ENCODE results near the gene SFMBT1. TPM values are rescaled to one million over a fixed set of nuclear protein-coding genes. Genes with fewer than 3 reads are reported as not detected.

Gene SFMBT1
- total and polyA plus RNA-seq, 2 of the 4 experiments (the other 2 are of a cell fraction) = 1.0 to 1.8 TPM

DNA sequence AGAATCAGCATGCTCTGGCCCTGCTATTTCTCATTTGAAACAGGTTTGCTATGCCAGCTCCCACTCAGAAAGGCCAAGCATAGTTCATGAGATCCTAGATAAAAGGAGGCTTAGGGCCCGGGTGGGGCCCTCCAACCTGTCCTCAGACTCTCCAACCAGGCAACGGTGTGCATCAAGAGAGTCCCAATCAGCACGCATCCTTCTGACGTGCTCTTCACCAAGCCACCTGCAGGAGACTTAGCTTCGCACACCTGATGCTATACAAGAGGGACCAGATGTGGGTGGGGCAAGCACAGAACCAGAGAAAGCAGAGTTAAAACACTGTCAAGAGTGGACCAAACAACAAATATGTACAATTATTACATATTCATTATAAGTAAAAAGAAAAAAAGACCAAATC, 165.8 kb downstream of the SFMBT1 start:
- H4K8ac ChIP-seq (ENCODE audit: low read depth in 2 of 2, low read length in 2 of 2) = no peak overlapping the region
- no peak overlapping the region for H3K14ac ChIP-seq (replicated peaks; ENCODE audit: low read depth, low read length)
- ATAC-seq (ENCODE audit: low read depth) (no peak), DNase-seq (no peak)
- no peaks in the 10 kb centered on the region for H4K20me1 ChIP-seq (ENCODE audit: insufficient read depth, low read length)
- no peak overlapping the region for H4K5ac ChIP-seq (ENCODE audit: low read depth, low read length)
- H3K4me2 ChIP-seq (ENCODE audit: low read depth, low read length) = no peak overlapping the region
- no peak overlapping the region for H3K4me3 ChIP-seq (ENCODE audit: insufficient read depth, low read depth, low read length)
- no peak overlapping the region for H3K56ac ChIP-seq (ENCODE audit: extremely low read depth, insufficient read depth, low read length)
- no peak overlapping the region for H3K18ac ChIP-seq (ENCODE audit: low read depth, low read length)
- no peak overlapping the region for H2BK20ac ChIP-seq (ENCODE audit: low read depth, low read length)
- CTCF ChIA-PET = no interaction called here
- no peak overlapping the region for H2BK120ac ChIP-seq (ENCODE audit: low read depth, low read length)
- H2AK9ac ChIP-seq (replicated peaks; ENCODE audit: low read depth, low read length, poor library complexity) = no peak overlapping the region
- TF ChIP-seq, protein P1, sequence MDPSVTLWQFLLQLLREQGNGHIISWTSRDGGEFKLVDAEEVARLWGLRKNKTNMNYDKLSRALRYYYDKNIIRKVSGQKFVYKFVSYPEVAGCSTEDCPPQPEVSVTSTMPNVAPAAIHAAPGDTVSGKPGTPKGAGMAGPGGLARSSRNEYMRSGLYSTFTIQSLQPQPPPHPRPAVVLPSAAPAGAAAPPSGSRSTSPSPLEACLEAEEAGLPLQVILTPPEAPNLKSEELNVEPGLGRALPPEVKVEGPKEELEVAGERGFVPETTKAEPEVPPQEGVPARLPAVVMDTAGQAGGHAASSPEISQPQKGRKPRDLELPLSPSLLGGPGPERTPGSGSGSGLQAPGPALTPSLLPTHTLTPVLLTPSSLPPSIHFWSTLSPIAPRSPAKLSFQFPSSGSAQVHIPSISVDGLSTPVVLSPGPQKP (IDR thresholded peaks at IDR 0.05; ENCODE audit: borderline replicate concordance, low read depth, low read length) = no peak
- TF ChIP-seq POLR2A (IDR thresholded peaks at IDR 0.05; ENCODE audit: low read depth, low read length) = no peak
- TF ChIP-seq, protein P2, sequence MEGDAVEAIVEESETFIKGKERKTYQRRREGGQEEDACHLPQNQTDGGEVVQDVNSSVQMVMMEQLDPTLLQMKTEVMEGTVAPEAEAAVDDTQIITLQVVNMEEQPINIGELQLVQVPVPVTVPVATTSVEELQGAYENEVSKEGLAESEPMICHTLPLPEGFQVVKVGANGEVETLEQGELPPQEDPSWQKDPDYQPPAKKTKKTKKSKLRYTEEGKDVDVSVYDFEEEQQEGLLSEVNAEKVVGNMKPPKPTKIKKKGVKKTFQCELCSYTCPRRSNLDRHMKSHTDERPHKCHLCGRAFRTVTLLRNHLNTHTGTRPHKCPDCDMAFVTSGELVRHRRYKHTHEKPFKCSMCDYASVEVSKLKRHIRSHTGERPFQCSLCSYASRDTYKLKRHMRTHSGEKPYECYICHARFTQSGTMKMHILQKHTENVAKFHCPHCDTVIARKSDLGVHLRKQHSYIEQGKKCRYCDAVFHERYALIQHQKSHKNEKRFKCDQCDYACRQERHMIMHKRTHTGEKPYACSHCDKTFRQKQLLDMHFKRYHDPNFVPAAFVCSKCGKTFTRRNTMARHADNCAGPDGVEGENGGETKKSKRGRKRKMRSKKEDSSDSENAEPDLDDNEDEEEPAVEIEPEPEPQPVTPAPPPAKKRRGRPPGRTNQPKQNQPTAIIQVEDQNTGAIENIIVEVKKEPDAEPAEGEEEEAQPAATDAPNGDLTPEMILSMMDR (conservative IDR thresholded peaks at IDR 0.05; ENCODE audit: low read depth, low read length) = no peak
- TF ChIP-seq CHD1 (IDR thresholded peaks at IDR 0.05; ENCODE audit: low read depth, low read length) = no peak
- TF ChIP-seq RFX5 (IDR thresholded peaks at IDR 0.05; ENCODE audit: low read depth, low read length) = no peak
- no peak for TF ChIP-seq FOS (IDR thresholded peaks at IDR 0.05; ENCODE audit: low read depth, low read length)
- TF ChIP-seq MXI1 (IDR thresholded peaks at IDR 0.05; ENCODE audit: borderline replicate concordance, low read depth, low read length) = no peak
- TF ChIP-seq MAZ (IDR thresholded peaks at IDR 0.05; ENCODE audit: borderline replicate concordance, low read depth, low read length) = no peak
- TF ChIP-seq BHLHE40 (IDR thresholded peaks at IDR 0.05; ENCODE audit: low read depth, low read length) = no peak
- TF ChIP-seq, protein P3, sequence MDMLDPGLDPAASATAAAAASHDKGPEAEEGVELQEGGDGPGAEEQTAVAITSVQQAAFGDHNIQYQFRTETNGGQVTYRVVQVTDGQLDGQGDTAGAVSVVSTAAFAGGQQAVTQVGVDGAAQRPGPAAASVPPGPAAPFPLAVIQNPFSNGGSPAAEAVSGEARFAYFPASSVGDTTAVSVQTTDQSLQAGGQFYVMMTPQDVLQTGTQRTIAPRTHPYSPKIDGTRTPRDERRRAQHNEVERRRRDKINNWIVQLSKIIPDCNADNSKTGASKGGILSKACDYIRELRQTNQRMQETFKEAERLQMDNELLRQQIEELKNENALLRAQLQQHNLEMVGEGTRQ (IDR thresholded peaks at IDR 0.05; ENCODE audit: low read depth, low read length) = no peak
- no peak for TF ChIP-seq RCOR1 (IDR thresholded peaks at IDR 0.05; ENCODE audit: insufficient replicate concordance, low read length)
- TF ChIP-seq RAD21 (IDR thresholded peaks at IDR 0.05; ENCODE audit: low read length) = no peak
- TF ChIP-seq MAFK (IDR thresholded peaks at IDR 0.05; ENCODE audit: low read depth, low read length) = no peak
- no peak for TF ChIP-seq NFE2L2 (IDR thresholded peaks at IDR 0.05; ENCODE audit: low read depth, low read length)
- H2BK5ac ChIP-seq (ENCODE audit: low read depth, low read length, poor library complexity, severe bottlenecking) = no peak overlapping the region
- H2BK15ac ChIP-seq (ENCODE audit: low read depth, low read length) = no peak overlapping the region
- dilution Hi-C loops (cut with HindIII; ENCODE audit: low sequenced_read_pairs, unreplicated experiment) = no loop called here
- in situ Hi-C loops (cut with MboI; ENCODE audit: low sequenced_read_pairs) = no loop called here
- H3K27me3 ChIP-seq (ENCODE audit: control insufficient read depth, insufficient read depth, low read length) = no peaks in the 10 kb centered on the region
- H4K91ac ChIP-seq (ENCODE audit: insufficient read depth, low read depth, low read length) = no peak overlapping the region
- H2AFZ ChIP-seq (replicated peaks; ENCODE audit: low read length, poor library complexity) = no peak overlapping the region
- no peak overlapping the region for H3K9ac ChIP-seq (ENCODE audit: low read depth, low read length)
- H3K79me1 ChIP-seq (ENCODE audit: low read depth in 1 of 2, low read length in 2 of 2) = peaks cover 13 to 53% of the 10 kb centered on the region in 2 experiments; a peak in 3 of 4 replicates
- WGBS, 2 experiments (ENCODE audit: extremely low coverage in 2 of 2, insufficient read length in 1 of 2) = 100% methylated on average over 1 of the region's 5 CpGs; no CpG with 5 or more reads in 1 of the 2 experiments
- H3K9me3 ChIP-seq (ENCODE audit: control insufficient read depth, insufficient read depth, low read length) = no peaks in the 10 kb centered on the region
- intact Hi-C loops (cut with micrococcal nuclease) = no loop called here
- H3K36me3 ChIP-seq (ENCODE audit: control insufficient read depth, insufficient read depth, low read length) = peaks cover 3% of the 10 kb centered on the region; the same call in 1 of the 2 replicates
- H3K4me1 ChIP-seq (ENCODE audit: control insufficient read depth, insufficient read depth, low read length) = peaks cover 7% of the 10 kb centered on the region
- no peak overlapping the region for H3K4ac ChIP-seq (ENCODE audit: low read depth, low read length)
- BruUV-seq (replicated peaks) = no TSS peak
- H2AK5ac ChIP-seq (ENCODE audit: low read depth, low read length) = no peak overlapping the region
- H3K27ac ChIP-seq (ENCODE audit: insufficient read depth, low read length) = no peak overlapping the region
- H3K23ac ChIP-seq (ENCODE audit: low read depth, low read length) = no peak overlapping the region
- peaks cover 6% of the 10 kb centered on the region; the same call in 1 of the 2 replicates for H3K9me1 ChIP-seq (ENCODE audit: insufficient read depth, low read length)
- POLR2A ChIA-PET (ENCODE audit: unreplicated experiment) = no interaction called here

All from IMR-90 (cell line).